HepG2 (cell line): Measurements from ENCODE around the gene RLF. TPM values are rescaled to one million over a fixed set of nuclear protein-coding genes. Genes with fewer than 3 reads are reported as not detected.

ENCODE experiments used
- HMG20B ChIP-seq: conservative IDR thresholded peaks from 2 replicates; pipeline ENCODE4 v1.6.1; 2016; ENCODE audit warnings: missing genetic modification reagents, missing compliant biosample characterization
- HNF4A ChIP-seq: sonication (generic); formaldehyde crosslinking; IDR thresholded peaks from 2 replicates; pipeline ENCODE4 v1.4.0; 2020; ENCODE audit warnings: missing genetic modification reagents
- IRF2 ChIP-seq: IDR thresholded peaks from 2 replicates; pipeline ENCODE4 v1.6.1; 2018; ENCODE audit warnings: missing genetic modification reagents, missing compliant biosample characterization
- KDM2A ChIP-seq: sonication (generic); formaldehyde crosslinking; IDR thresholded peaks from 2 replicates; pipeline ENCODE4 v1.4.0; 2020; ENCODE audit warnings: low read depth, missing genetic modification reagents, borderline replicate concordance
- KDM5B ChIP-seq: sonication (generic); formaldehyde crosslinking; IDR thresholded peaks from 2 replicates; pipeline ENCODE4 v1.4.0; 2020; ENCODE audit warnings: missing genetic modification reagents, mild to moderate bottlenecking, borderline replicate concordance
- MAZ ChIP-seq, 2 experiments: sonication (generic) in 1 of 2; formaldehyde crosslinking in 1 of 2; IDR thresholded peaks; 2 replicates each; pipeline versions ENCODE4 v1.5.0 to v1.6.1; 2012 to 2020; ENCODE audit warnings: low read depth in 2 of 2, mild to moderate bottlenecking in 2 of 2, borderline replicate concordance in 1 of 2, improper control_type of control experiment in 1 of 2, low read length in 1 of 2, missing genetic modification reagents in 1 of 2, moderate library complexity in 1 of 2
- MTA3 ChIP-seq: sonication (generic); formaldehyde crosslinking; IDR thresholded peaks from 2 replicates; pipeline ENCODE4 v1.4.0; 2020; ENCODE audit warnings: missing genetic modification reagents
- RFX1 ChIP-seq: fragments of 450-650 bp; IDR thresholded peaks from 2 replicates; pipeline ENCODE4 v1.6.1; 2017
- SALL2 ChIP-seq: sonication (generic); formaldehyde crosslinking; IDR thresholded peaks from 2 replicates; pipeline ENCODE4 v1.8.1; 2023; ENCODE audit warnings: mild to moderate bottlenecking, missing genetic modification reagents, inconsistent platforms
- SIX4 ChIP-seq: sonication (generic); formaldehyde crosslinking; IDR thresholded peaks from 2 replicates; pipeline ENCODE4 v1.4.0; 2020; ENCODE audit warnings: missing genetic modification reagents
- TFDP2 ChIP-seq: sonication (generic); formaldehyde crosslinking; IDR thresholded peaks from 2 replicates; pipeline ENCODE4 v1.4.0; 2020; ENCODE audit warnings: missing genetic modification reagents
- ZBTB38 ChIP-seq: sonication (generic); formaldehyde crosslinking; IDR thresholded peaks from 2 replicates; pipeline ENCODE4 v1.5.1; 2020; ENCODE audit warnings: mild to moderate bottlenecking, missing genetic modification reagents
- ZC3H4 ChIP-seq: sonication (generic); formaldehyde crosslinking; IDR thresholded peaks from 2 replicates; pipeline ENCODE4 v1.4.0; 2020; ENCODE audit warnings: missing genetic modification reagents, borderline replicate concordance
- ZFP41 ChIP-seq: sonication (generic); formaldehyde crosslinking; IDR thresholded peaks from 2 replicates; pipeline ENCODE4 v1.4.0; 2020; ENCODE audit warnings: mild to moderate bottlenecking, missing genetic modification reagents, borderline replicate concordance
- ZNF3 ChIP-seq: IDR thresholded peaks from 2 replicates; pipeline ENCODE4 v1.7.0; 2017; ENCODE audit warnings: inconsistent platforms
- ZNF639 ChIP-seq: conservative IDR thresholded peaks from 2 replicates; pipeline ENCODE4 v1.6.1; 2018; ENCODE audit warnings: missing genetic modification reagents
- ZNF891 ChIP-seq: sonication (generic); formaldehyde crosslinking; IDR thresholded peaks from 2 replicates; pipeline ENCODE4 v1.5.0; 2020; ENCODE audit warnings: mild to moderate bottlenecking, missing genetic modification reagents
- polyA plus RNA-seq, 8 experiments: library from polyadenylated mRNA; depleted of rRNA in 3 of 8; stranded (reverse) in 7 of 8; unstranded in 1 of 8; fragments of >200 nt; fragmentation: Illumina TruSeq in 4 of 8; extraction: Trizol in 4 of 8; gene quantifications; 2 replicates each; pipeline versions ENCODE4 v1.2.1 to v1.2.3, GENCODE V29; 2011 to 2016; ENCODE audit warnings: low read depth in 4 of 8, missing spikeins in 1 of 8, mixed read lengths in 1 of 8; ENCODE audit not compliant: insufficient read depth in 1 of 8
- total RNA-seq, 5 experiments: library from RNA; depleted of rRNA; stranded (reverse); fragments of >200 nt; fragmentation: Illumina TruSeq; extraction: Trizol; gene quantifications; 2 replicates each; pipeline ENCODE4 v1.2.3, GENCODE V29; 2016; ENCODE audit warnings: low read depth in 1 of 5
- TF ChIP-seq, protein P1 (sequence below): sonication (generic); formaldehyde crosslinking; IDR thresholded peaks from 2 replicates; pipeline ENCODE4 v1.5.1; 2020; ENCODE audit warnings: mild to moderate bottlenecking, missing genetic modification reagents, moderate library complexity
- TF ChIP-seq, protein P2 (sequence below): sonication (generic); formaldehyde crosslinking; IDR thresholded peaks from 2 replicates; pipeline ENCODE4 v1.5.0; 2020; ENCODE audit warnings: mild to moderate bottlenecking, missing genetic modification reagents

RLF gene
- total and polyA plus RNA-seq, 2 of the 13 experiments (the other 11 are each of a cell fraction or from before 2014, with no cell fraction given): 9.0 to 15.7 TPM

DNA sequence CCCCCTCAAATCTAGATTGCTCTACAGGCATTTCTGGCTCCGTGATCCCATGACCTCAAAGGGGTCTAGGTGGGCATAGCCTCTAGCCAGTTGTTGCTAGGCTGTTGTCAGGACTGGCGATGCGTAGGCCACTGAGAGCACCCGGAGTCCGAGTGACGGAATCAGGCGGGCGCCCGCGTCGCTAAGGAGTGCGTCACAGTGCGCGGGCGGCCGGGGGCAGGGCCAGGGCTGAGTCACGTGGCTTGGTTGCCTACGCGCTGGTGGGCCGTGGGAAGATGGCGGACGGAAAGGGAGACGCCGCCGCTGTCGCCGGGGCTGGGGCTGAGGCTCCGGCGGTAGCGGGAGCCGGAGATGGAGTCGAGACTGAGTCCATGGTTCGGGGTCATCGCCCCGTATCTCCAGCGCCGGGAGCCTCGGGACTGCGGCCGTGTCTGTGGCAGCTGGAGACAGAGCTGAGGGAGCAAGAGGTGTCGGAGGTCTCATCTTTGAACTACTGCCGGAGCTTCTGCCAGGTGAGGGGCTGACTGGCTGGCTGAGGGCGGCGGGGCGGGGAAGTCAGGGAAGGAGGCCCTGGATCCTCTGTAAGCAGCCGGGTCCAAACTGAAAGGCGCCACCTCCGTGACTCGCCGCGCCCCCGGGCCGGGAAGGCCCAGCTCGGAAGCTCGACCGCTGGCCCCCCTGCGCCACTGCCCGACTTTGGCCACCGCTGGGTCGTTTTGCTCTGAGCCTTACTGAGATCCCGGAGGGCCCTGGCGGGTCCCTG is at the start of gene RLF (continued):
- TF ChIP-seq, protein P1, sequence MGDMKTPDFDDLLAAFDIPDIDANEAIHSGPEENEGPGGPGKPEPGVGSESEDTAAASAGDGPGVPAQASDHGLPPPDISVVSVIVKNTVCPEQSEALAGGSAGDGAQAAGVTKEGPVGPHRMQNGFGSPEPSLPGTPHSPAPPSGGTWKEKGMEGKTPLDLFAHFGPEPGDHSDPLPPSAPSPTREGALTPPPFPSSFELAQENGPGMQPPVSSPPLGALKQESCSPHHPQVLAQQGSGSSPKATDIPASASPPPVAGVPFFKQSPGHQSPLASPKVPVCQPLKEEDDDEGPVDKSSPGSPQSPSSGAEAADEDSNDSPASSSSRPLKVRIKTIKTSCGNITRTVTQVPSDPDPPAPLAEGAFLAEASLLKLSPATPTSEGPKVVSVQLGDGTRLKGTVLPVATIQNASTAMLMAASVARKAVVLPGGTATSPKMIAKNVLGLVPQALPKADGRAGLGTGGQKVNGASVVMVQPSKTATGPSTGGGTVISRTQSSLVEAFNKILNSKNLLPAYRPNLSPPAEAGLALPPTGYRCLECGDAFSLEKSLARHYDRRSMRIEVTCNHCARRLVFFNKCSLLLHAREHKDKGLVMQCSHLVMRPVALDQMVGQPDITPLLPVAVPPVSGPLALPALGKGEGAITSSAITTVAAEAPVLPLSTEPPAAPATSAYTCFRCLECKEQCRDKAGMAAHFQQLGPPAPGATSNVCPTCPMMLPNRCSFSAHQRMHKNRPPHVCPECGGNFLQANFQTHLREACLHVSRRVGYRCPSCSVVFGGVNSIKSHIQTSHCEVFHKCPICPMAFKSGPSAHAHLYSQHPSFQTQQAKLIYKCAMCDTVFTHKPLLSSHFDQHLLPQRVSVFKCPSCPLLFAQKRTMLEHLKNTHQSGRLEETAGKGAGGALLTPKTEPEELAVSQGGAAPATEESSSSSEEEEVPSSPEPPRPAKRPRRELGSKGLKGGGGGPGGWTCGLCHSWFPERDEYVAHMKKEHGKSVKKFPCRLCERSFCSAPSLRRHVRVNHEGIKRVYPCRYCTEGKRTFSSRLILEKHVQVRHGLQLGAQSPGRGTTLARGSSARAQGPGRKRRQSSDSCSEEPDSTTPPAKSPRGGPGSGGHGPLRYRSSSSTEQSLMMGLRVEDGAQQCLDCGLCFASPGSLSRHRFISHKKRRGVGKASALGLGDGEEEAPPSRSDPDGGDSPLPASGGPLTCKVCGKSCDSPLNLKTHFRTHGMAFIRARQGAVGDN (CRISPR knock-in tag): peak; percentile 90
- TF ChIP-seq HMG20B (CRISPR knock-in tag) (no peak), HNF4A (CRISPR knock-in tag) (peak; percentile 49), KDM5B (CRISPR knock-in tag) (peak; percentile 68; the same call in 1 of the 2 replicates), SIX4 (CRISPR knock-in tag) (0 out of 2 replicates have a peak, but pooled peaks have one; percentile 13), IRF2 (CRISPR knock-in tag) (peak; percentile 89), MAZ (IDR thresholded peaks at IDR 0.05; ENCODE audit: borderline replicate concordance, low read depth, low read length) (peak; percentile 85; the same call in 1 of the 2 replicates), MAZ (CRISPR knock-in tag; IDR thresholded peaks at IDR 0.05; ENCODE audit: low read depth) (peak; percentile 95), ZFP41 (CRISPR knock-in tag) (peak; percentile 65; the same call in 1 of the 2 replicates), SALL2 (CRISPR knock-in tag) (peak; percentile 84), ZNF3 (CRISPR knock-in tag) (no peak), ZBTB38 (CRISPR knock-in tag) (peak; percentile 90), RFX1 (peak; percentile 74), ZNF639 (CRISPR knock-in tag) (peak; percentile 55; the same call in 1 of the 2 replicates), MTA3 (CRISPR knock-in tag) (no peak), ZNF891 (peak; percentile 86), ZC3H4 (CRISPR knock-in tag) (no peak), TFDP2 (CRISPR knock-in tag) (peak; percentile 76), KDM2A (CRISPR knock-in tag) (peak; percentile 94)
- TF ChIP-seq, protein P2, sequence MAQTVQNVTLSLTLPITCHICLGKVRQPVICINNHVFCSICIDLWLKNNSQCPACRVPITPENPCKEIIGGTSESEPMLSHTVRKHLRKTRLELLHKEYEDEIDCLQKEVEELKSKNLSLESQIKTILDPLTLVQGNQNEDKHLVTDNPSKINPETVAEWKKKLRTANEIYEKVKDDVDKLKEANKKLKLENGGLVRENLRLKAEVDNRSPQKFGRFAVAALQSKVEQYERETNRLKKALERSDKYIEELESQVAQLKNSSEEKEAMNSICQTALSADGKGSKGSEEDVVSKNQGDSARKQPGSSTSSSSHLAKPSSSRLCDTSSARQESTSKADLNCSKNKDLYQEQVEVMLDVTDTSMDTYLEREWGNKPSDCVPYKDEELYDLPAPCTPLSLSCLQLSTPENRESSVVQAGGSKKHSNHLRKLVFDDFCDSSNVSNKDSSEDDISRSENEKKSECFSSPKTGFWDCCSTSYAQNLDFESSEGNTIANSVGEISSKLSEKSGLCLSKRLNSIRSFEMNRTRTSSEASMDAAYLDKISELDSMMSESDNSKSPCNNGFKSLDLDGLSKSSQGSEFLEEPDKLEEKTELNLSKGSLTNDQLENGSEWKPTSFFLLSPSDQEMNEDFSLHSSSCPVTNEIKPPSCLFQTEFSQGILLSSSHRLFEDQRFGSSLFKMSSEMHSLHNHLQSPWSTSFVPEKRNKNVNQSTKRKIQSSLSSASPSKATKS (CRISPR knock-in tag): no peak
